IMR-90 (cell line): ENCODE measurements around the gene RCCD1. TPM values are rescaled to one million over a fixed set of nuclear protein-coding genes. Genes with fewer than 3 reads are reported as not detected.

Source experiments
- ATAC-seq: fragments of 200-7000 bp; cut with Tn5 transposase; 2 replicates; pipeline ENCODE4 v1.9.1; 2020; ENCODE audit warnings: low read depth, mild to moderate bottlenecking, moderate library complexity
- BruUV-seq: library from RNA; stranded (reverse); fragments of 400-500 nt; replicated peaks from 2 replicates; lab custom pipeline; 2021; lab: Mats Ljungman, UMichigan
- CTCF ChIA-PET: fragments of 300-600 bp; formaldehyde crosslinking; extraction: SDS; loops from one replicate; lab custom pipeline; 2021; ENCODE audit warnings: antibody characterized with exemption; lab: Yijun Ruan, JAX
- POLR2A ChIA-PET: fragments of 300-600 bp; sonication (Branson Sonifier 250); formaldehyde crosslinking; loops from one replicate; lab custom pipeline; 2022; ENCODE audit warnings: antibody characterized with exemption; ENCODE audit not compliant: unreplicated experiment; lab: Charles Lee
- DNase-seq: peaks from one replicate; pipeline ENCODE4 v3.0.0; 2013
- H2AFZ ChIP-seq: replicated peaks from 2 replicates; pipeline ENCODE3; 2013; ENCODE audit warnings: low read length, mild to moderate bottlenecking; ENCODE audit not compliant: poor library complexity
- H2AK5ac ChIP-seq: 2 replicates; pipeline ENCODE4 v1.6.1; 2013; ENCODE audit warnings: low read depth, low read length, inconsistent platforms
- H2AK9ac ChIP-seq: replicated peaks from 2 replicates; pipeline ENCODE3; 2013; ENCODE audit warnings: mild to moderate bottlenecking, low read depth, low read length, moderate library complexity; ENCODE audit not compliant: poor library complexity
- H2BK120ac ChIP-seq: 2 replicates; pipeline ENCODE4 v1.6.1; 2013; ENCODE audit warnings: low read depth, low read length, inconsistent platforms
- H2BK15ac ChIP-seq: 3 replicates; pipeline ENCODE4 v1.6.1; 2013; ENCODE audit warnings: low read depth, low read length, inconsistent platforms
- H2BK20ac ChIP-seq: 2 replicates; pipeline ENCODE4 v1.6.1; 2013; ENCODE audit warnings: low read depth, mild to moderate bottlenecking, inconsistent platforms, low read length, moderate library complexity
- H2BK5ac ChIP-seq: 2 replicates; pipeline ENCODE4 v1.6.1; 2013; ENCODE audit warnings: mild to moderate bottlenecking, low read depth, low read length, inconsistent platforms; ENCODE audit not compliant: poor library complexity, severe bottlenecking
- H3K14ac ChIP-seq: replicated peaks from 2 replicates; pipeline ENCODE4 v1.6.1; 2013; ENCODE audit warnings: low read depth, low read length, inconsistent platforms
- H3K18ac ChIP-seq: 2 replicates; pipeline ENCODE4 v1.6.1; 2013; ENCODE audit warnings: low read depth, low read length, control low read depth
- H3K23ac ChIP-seq: 2 replicates; pipeline ENCODE4 v1.6.1; 2013; ENCODE audit warnings: low read depth, low read length, inconsistent platforms
- H3K27ac ChIP-seq: 2 replicates; pipeline ENCODE4 v1.5.1; 2013; ENCODE audit warnings: mild to moderate bottlenecking, control low read depth, low read length; ENCODE audit not compliant: insufficient read depth
- H3K27me3 ChIP-seq: 2 replicates; pipeline ENCODE4 v1.6.1; 2013; ENCODE audit warnings: low read length; ENCODE audit not compliant: control insufficient read depth, insufficient read depth
- H3K36me3 ChIP-seq: 2 replicates; pipeline ENCODE4 v1.6.1; 2013; ENCODE audit warnings: low read length, mixed read lengths; ENCODE audit not compliant: control insufficient read depth, insufficient read depth
- H3K4ac ChIP-seq: 2 replicates; pipeline ENCODE4 v1.6.1; 2013; ENCODE audit warnings: low read depth, low read length, inconsistent platforms
- H3K4me1 ChIP-seq: 2 replicates; pipeline ENCODE4 v1.6.1; 2013; ENCODE audit warnings: low read length, mixed read lengths; ENCODE audit not compliant: control insufficient read depth, insufficient read depth
- H3K4me2 ChIP-seq: 2 replicates; pipeline ENCODE4 v1.6.1; 2013; ENCODE audit warnings: low read depth, mild to moderate bottlenecking, control low read depth, low read length, moderate library complexity
- H3K4me3 ChIP-seq: 2 replicates; pipeline ENCODE4 v1.5.1; 2013; ENCODE audit warnings: low read depth, mild to moderate bottlenecking, control low read depth, low read length, moderate library complexity; ENCODE audit not compliant: insufficient read depth
- H3K56ac ChIP-seq: 2 replicates; pipeline ENCODE4 v1.6.1; 2013; ENCODE audit warnings: low read length, inconsistent platforms; ENCODE audit not compliant: insufficient read depth; ENCODE audit errors: extremely low read depth
- H3K79me1 ChIP-seq, 2 experiments: 2 replicates each; pipeline ENCODE4 v1.6.1; 2013; ENCODE audit warnings: low read length in 2 of 2, inconsistent platforms in 1 of 2, low read depth in 1 of 2
- H3K9ac ChIP-seq: 2 replicates; pipeline ENCODE4 v1.6.1; 2013; ENCODE audit warnings: low read depth, low read length, control low read depth
- H3K9me1 ChIP-seq: 2 replicates; pipeline ENCODE4 v1.6.1; 2013; ENCODE audit warnings: low read length, inconsistent platforms; ENCODE audit not compliant: insufficient read depth
- H3K9me3 ChIP-seq: 2 replicates; pipeline ENCODE4 v1.6.1; 2013; ENCODE audit warnings: low read length; ENCODE audit not compliant: control insufficient read depth, insufficient read depth
- H4K20me1 ChIP-seq: 2 replicates; pipeline ENCODE4 v1.6.1; 2013; ENCODE audit warnings: low read length, inconsistent platforms; ENCODE audit not compliant: insufficient read depth
- H4K5ac ChIP-seq: 2 replicates; pipeline ENCODE4 v1.6.1; 2013; ENCODE audit warnings: mild to moderate bottlenecking, low read depth, low read length, control low read depth
- H4K8ac ChIP-seq, 2 experiments: 2 replicates each; pipeline ENCODE4 v1.6.1; 2013; ENCODE audit warnings: low read depth in 2 of 2, low read length in 2 of 2, control low read depth in 1 of 2, inconsistent platforms in 1 of 2
- H4K91ac ChIP-seq: 2 replicates; pipeline ENCODE4 v1.6.1; 2013; ENCODE audit warnings: low read depth, low read length, inconsistent platforms; ENCODE audit not compliant: insufficient read depth
- CEBPB ChIP-seq: IDR thresholded peaks from 2 replicates; pipeline ENCODE4 v1.6.1; 2012; ENCODE audit warnings: low read depth, low read length, improper control_type of control experiment
- WGBS, 2 experiments: methylation state at CpG; one replicate each; pipeline versions ENCODE4 v1.1.5 to v1.1.7; 2013; ENCODE audit warnings: missing lambda C conversion rate in 2 of 2; ENCODE audit not compliant: insufficient read length in 1 of 2; ENCODE audit errors: extremely low coverage in 2 of 2; 5-methylcytosine and 5-hydroxymethylcytosine counted together
- dilution Hi-C: fragments of 300-500 bp; cut with HindIII; formaldehyde crosslinking; loops from one replicate; pipeline ENCODE4 v1.14.3; 2018; ENCODE audit warnings: low sequenced_read_pairs; ENCODE audit not compliant: unreplicated experiment
- in situ Hi-C: fragments of 300-500 bp; cut with MboI; formaldehyde crosslinking; loops from 3 replicates; pipeline ENCODE4 v1.14.3; 2019; ENCODE audit warnings: low sequenced_read_pairs, inconsistent platforms, mixed read lengths
- intact Hi-C: fragments of 100-400 bp; cut with micrococcal nuclease; formaldehyde crosslinking; loops from 2 replicates; pipeline ENCODE4 v1.10.0; 2022
- polyA plus RNA-seq, 3 experiments: library from polyadenylated mRNA; depleted of rRNA; stranded (reverse); fragments of >200 nt; gene quantifications; 2 replicates each; pipeline ENCODE4 v1.2.3, GENCODE V29; 2012; ENCODE audit warnings: low replicate concordance in 1 of 3
- total RNA-seq: library from RNA; depleted of rRNA; stranded (reverse); fragments of >200 nt; gene quantifications from 2 replicates; pipeline ENCODE4 v1.2.3, GENCODE V29; 2012

RCCD1 gene
- total and polyA plus RNA-seq, 2 of the 4 experiments (the other 2 are of a cell fraction) = 3.9 to 9.9 TPM

DNA sequence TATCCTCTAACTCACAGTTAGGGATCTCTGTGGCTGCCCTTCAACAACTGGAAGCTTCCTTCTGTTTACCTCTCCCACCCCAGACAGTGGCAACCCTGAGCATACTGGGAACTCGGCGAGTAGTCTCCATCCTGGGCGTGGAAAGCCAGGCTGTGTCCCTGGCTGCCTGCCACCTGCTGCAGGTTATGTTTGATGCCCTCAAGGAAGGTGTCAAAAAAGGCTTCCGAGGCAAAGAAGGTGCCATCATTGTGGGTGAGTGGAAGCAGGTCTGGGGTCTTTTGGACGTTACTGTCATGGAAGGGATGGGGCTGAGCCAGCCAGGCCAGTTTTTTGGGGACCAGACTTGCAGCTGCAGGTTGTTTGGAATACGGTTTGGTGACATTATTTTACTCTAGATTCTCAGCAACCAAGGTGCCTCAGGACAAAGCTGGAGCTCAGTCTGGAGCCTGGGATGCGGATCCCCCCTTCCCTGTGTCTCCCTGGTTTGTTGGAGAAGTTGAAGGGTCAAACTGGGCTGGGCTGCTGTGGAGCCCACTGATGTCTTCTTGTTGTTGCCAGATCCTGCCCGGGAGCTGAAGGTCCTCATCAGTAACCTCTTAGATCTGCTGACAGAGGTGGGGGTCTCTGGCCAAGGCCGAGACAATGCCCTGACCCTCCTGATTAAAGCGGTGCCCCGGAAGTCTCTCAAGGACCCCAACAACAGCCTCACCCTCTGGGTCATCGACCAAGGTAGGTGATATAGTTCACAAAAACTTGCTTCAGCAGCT, 12.1 kb upstream of the RCCD1 start:
- 100% methylated on average over 1 of the region's 12 CpGs; no CpG with 5 or more reads in 1 of the 2 experiments for WGBS, 2 experiments
- dilution Hi-C loops = no loop called here
- no TSS peak for BruUV-seq

More for the DNA sequence above, 12.1 kb upstream of the RCCD1 start:
- H2AK9ac ChIP-seq = peak overlapping the region; percentile 31
- in situ Hi-C loops (no loop called here), intact Hi-C loops (no loop called here)
- CTCF ChIA-PET = interaction anchor here (0.6 to 1.2 kb wide), 3 partner anchors 8 to 43 kb away, joined by 3 to 8 read pairs (median 6); partner anchors contain the start of gene UNC45A
- H3K9me1 ChIP-seq = 0 out of 2 replicates have a peak, but pooled peaks cover 4% of the 10 kb centered on the region
- H3K14ac ChIP-seq = no peak overlapping the region
- H3K4me2 ChIP-seq = no peak overlapping the region
- H3K9me3 ChIP-seq = no peaks in the 10 kb centered on the region
- no peak overlapping the region for H2BK120ac ChIP-seq
- no peak overlapping the region for H2AFZ ChIP-seq
- H2BK20ac ChIP-seq = no peak overlapping the region
- H4K5ac ChIP-seq = no peak overlapping the region
- H4K91ac ChIP-seq = no peak overlapping the region
- no peak overlapping the region for H3K23ac ChIP-seq
- H3K4me1 ChIP-seq = no peaks in the 10 kb centered on the region
- peaks cover 13 to 21% of the 10 kb centered on the region in 2 experiments for H3K79me1 ChIP-seq
- no peaks in the 10 kb centered on the region for H3K27me3 ChIP-seq
- no peak overlapping the region for H3K9ac ChIP-seq
- no peak overlapping the region for H2AK5ac ChIP-seq
- no peak overlapping the region for H3K18ac ChIP-seq
- no peak overlapping the region for H3K4ac ChIP-seq
- no peak for ATAC-seq
- H3K56ac ChIP-seq = no peak overlapping the region
- POLR2A ChIA-PET = no interaction called here
- TF ChIP-seq CEBPB = no peak
- no peak for DNase-seq
- H2BK5ac ChIP-seq = no peak overlapping the region
- H3K36me3 ChIP-seq = peaks cover 71% of the 10 kb centered on the region
- H2BK15ac ChIP-seq = no peak overlapping the region
- no peak overlapping the region for H3K27ac ChIP-seq
- no peak overlapping the region for H3K4me3 ChIP-seq
- no peak overlapping the region for H4K8ac ChIP-seq
- peaks cover 3% of the 10 kb centered on the region; the same call in 1 of the 2 replicates for H4K20me1 ChIP-seq
